OCI-LY1 (cell line): ENCODE measurements around the gene INPP5A.
"Not testable (repeated sequence)": the region's sequence is repeated elsewhere in the genome, so short reads cannot be mapped to it uniquely, and the experiment has no call there.

Source experiments
- H2AFZ ChIP-seq: fragments of 200-600 bp; sonication (generic), shearing (Covaris generic); 2 replicates; pipeline ENCODE4 v1.6.0; 2014; ENCODE audit warnings: antibody characterized with exemption, mild to moderate bottlenecking, low read length
- H3F3A ChIP-seq: fragments of 200-600 bp; sonication (generic), shearing (Covaris generic); 2 replicates; pipeline ENCODE4 v1.6.0; 2014; ENCODE audit warnings: mild to moderate bottlenecking, antibody characterized with exemption, low read length, moderate library complexity; ENCODE audit not compliant: insufficient read depth
- H3K27ac ChIP-seq: fragments of 200-600 bp; sonication (generic); 2 replicates; pipeline ENCODE4 v1.5.1; 2014; ENCODE audit warnings: low read length, mixed run types, mild to moderate bottlenecking, low read depth; ENCODE audit not compliant: poor library complexity, severe bottlenecking
- H3K27me3 ChIP-seq: fragments of 200-600 bp; sonication (generic); 2 replicates; pipeline ENCODE4 v1.6.0; 2014; ENCODE audit warnings: antibody characterized with exemption, mild to moderate bottlenecking, low read length, moderate library complexity; ENCODE audit not compliant: insufficient read depth
- H3K36me3 ChIP-seq: fragments of 200-600 bp; sonication (generic); 2 replicates; pipeline ENCODE4 v1.6.1; 2014; ENCODE audit warnings: mild to moderate bottlenecking, antibody characterized with exemption, low read length, moderate library complexity, mixed read lengths; ENCODE audit not compliant: insufficient read depth
- H3K4me1 ChIP-seq: fragments of 200-600 bp; sonication (generic); 2 replicates; pipeline ENCODE4 v1.5.1; 2014; ENCODE audit warnings: mild to moderate bottlenecking, low read length, moderate library complexity; ENCODE audit not compliant: insufficient read depth, severe bottlenecking
- H3K4me2 ChIP-seq: fragments of 200-600 bp; sonication (generic), shearing (Covaris generic); 2 replicates; pipeline ENCODE4 v1.6.1; 2014; ENCODE audit warnings: low read length
- H3K4me3 ChIP-seq: fragments of 200-600 bp; sonication (generic); 2 replicates; pipeline ENCODE4 v1.5.1; 2014; ENCODE audit warnings: low read length, low read depth, mild to moderate bottlenecking, mixed read lengths; ENCODE audit not compliant: poor library complexity, severe bottlenecking
- H3K79me2 ChIP-seq: fragments of 200-600 bp; shearing (Covaris generic); 2 replicates; pipeline ENCODE4 v1.6.1; 2016; ENCODE audit warnings: mixed run types, low read length, mixed read lengths; ENCODE audit not compliant: insufficient read depth
- H3K9ac ChIP-seq: fragments of 200-600 bp; sonication (generic), shearing (Covaris generic); 2 replicates; pipeline ENCODE4 v1.6.1; 2014; ENCODE audit warnings: mild to moderate bottlenecking, low read length, mixed read lengths
- H3K9me2 ChIP-seq: fragments of 200-600 bp; sonication (generic), shearing (Covaris generic); 2 replicates; pipeline ENCODE4 v1.6.1; 2014; ENCODE audit warnings: low read depth, mild to moderate bottlenecking, low read length, mixed read lengths
- H3K9me3 ChIP-seq: fragments of 200-600 bp; shearing (Covaris generic); 2 replicates; pipeline ENCODE4 v1.6.1; 2014; ENCODE audit warnings: low read length, mixed read lengths
- H4K20me1 ChIP-seq: fragments of 200-600 bp; sonication (generic), shearing (Covaris generic); 2 replicates; pipeline ENCODE4 v1.6.0; 2016; ENCODE audit warnings: mild to moderate bottlenecking, low read length; ENCODE audit not compliant: insufficient read depth
- CTCF ChIP-seq: fragments of 200-600 bp; sonication (generic), shearing (Covaris generic); IDR thresholded peaks from 2 replicates; pipeline ENCODE4 v1.5.1; 2017; ENCODE audit warnings: mild to moderate bottlenecking, antibody characterized with exemption, low read length, moderate library complexity, mixed read lengths
- EZH2 ChIP-seq: fragments of 200-600 bp; sonication (generic), shearing (Covaris generic); IDR thresholded peaks from 2 replicates; pipeline ENCODE4 v1.8.0; 2017; ENCODE audit warnings: borderline replicate concordance, mixed run types, mild to moderate bottlenecking, antibody characterized with exemption, low read length, moderate library complexity, mixed read lengths

The INPP5A gene

GRCh38 chr10:132670546-132671227 is 133.1 kb downstream of the INPP5A start:
- no peak for TF ChIP-seq EZH2
- no peak for TF ChIP-seq CTCF
- Histone ChIP-seq H3F3A (no peaks in the 10 kb centered on the region), H4K20me1 (no peaks in the 10 kb centered on the region)

GRCh38 chr10:132671228-132672154 is 133.9 kb downstream of the INPP5A start:
- no peak overlapping the region for H3K27ac ChIP-seq
- no peak overlapping the region for H3K4me2 ChIP-seq
- TF ChIP-seq CTCF, result no peak
- no peak for TF ChIP-seq EZH2
- no peaks in the 10 kb centered on the region for H3K4me1 ChIP-seq
- no peak overlapping the region for H3K4me3 ChIP-seq
- H3K9ac ChIP-seq, result no peak overlapping the region
- H4K20me1 ChIP-seq, result no peaks in the 10 kb centered on the region
- no peaks in the 10 kb centered on the region for H3K9me2 ChIP-seq
- H3K9me3 ChIP-seq, result no peaks in the 10 kb centered on the region
- H3K27me3 ChIP-seq, result no peaks in the 10 kb centered on the region
- H3F3A ChIP-seq, result no peaks in the 10 kb centered on the region
- no peaks in the 10 kb centered on the region for H3K79me2 ChIP-seq
- no peaks in the 10 kb centered on the region for H3K36me3 ChIP-seq
- no peak overlapping the region for H2AFZ ChIP-seq

More at GRCh38 chr10:132670546-132671227, 133.1 kb downstream of the INPP5A start:
- Histone ChIP-seq H3K27ac (no peak overlapping the region), H3K9me3 (no peaks in the 10 kb centered on the region), H2AFZ (no peak overlapping the region), H3K9ac (no peak overlapping the region), H3K9me2 (no peaks in the 10 kb centered on the region), H3K27me3 (no peaks in the 10 kb centered on the region), H3K4me2 (no peak overlapping the region), H3K4me3 (no peak overlapping the region), H3K4me1 (no peaks in the 10 kb centered on the region), H3K36me3 (no peaks in the 10 kb centered on the region), H3K79me2 (no peaks in the 10 kb centered on the region)

- H3K27me3 ChIP-seq, H3K79me2 ChIP-seq, H2AFZ ChIP-seq, H3K9me2 ChIP-seq, H3F3A ChIP-seq, H4K20me1 ChIP-seq, H3K9ac ChIP-seq, H3K36me3 ChIP-seq, H3K27ac ChIP-seq, H3K4me2 ChIP-seq, H3K9me3 ChIP-seq, H3K4me3 ChIP-seq, H3K4me1 ChIP-seq: not testable (repeated sequence)
Measured at GRCh38 chr10:132673746-132674145, 136.2 kb downstream of the INPP5A start.
